Lung (tissue), 12 donors: ENCODE results near the gene PCF11. TPM values are rescaled to one million over a fixed set of nuclear protein-coding genes. Genes with fewer than 3 reads are reported as not detected.
A peak's percentile ranks its signal among the peaks of the same experiment; 100 is the strongest.
"Not testable (repeated sequence)": the region's sequence is repeated elsewhere in the genome, so short reads cannot be mapped to it uniquely, and the experiment has no call there.

ENCODE experiments used
- ATAC-seq: fragments of 200-7000 bp; cut with Tn5 transposase; one replicate; pipeline ENCODE4 v1.9.1; 2020; ENCODE audit warnings: moderate number of reproducible peaks; ENCODE audit not compliant: insufficient read depth, low FRiP score
- DNase-seq, 3 donors: peaks; one replicate each; pipeline ENCODE4 v3.0.0-alpha.2; 2013 to 2017
- H3K27ac ChIP-seq, 2 donors: one replicate each; pipeline ENCODE4 v1.5.1; 2013; ENCODE audit warnings: mild to moderate bottlenecking in 2 of 2, moderate library complexity in 2 of 2, control low read depth in 1 of 2, inconsistent platforms in 1 of 2, low read depth in 1 of 2, low read length in 1 of 2
- H3K27me3 ChIP-seq, 3 donors: one replicate each; pipeline ENCODE4 v1.5.1; 2013; ENCODE audit warnings: low read length in 2 of 3; ENCODE audit not compliant: control insufficient read depth in 3 of 3, insufficient read depth in 3 of 3
- H3K36me3 ChIP-seq, 4 donors: one replicate each; pipeline ENCODE4 v1.5.1; 2013; ENCODE audit warnings: low read length in 4 of 4, mild to moderate bottlenecking in 1 of 4, moderate library complexity in 1 of 4; ENCODE audit not compliant: control insufficient read depth in 4 of 4, insufficient read depth in 4 of 4
- H3K4me1 ChIP-seq, 5 donors: one replicate each; pipeline ENCODE4 v1.5.1; 2013; ENCODE audit warnings: low read length in 5 of 5, mild to moderate bottlenecking in 2 of 5, moderate library complexity in 1 of 5; ENCODE audit not compliant: control insufficient read depth in 5 of 5, insufficient read depth in 5 of 5
- H3K4me3 ChIP-seq: one replicate; pipeline ENCODE4 v1.5.1; 2013; ENCODE audit warnings: mild to moderate bottlenecking, control low read depth, moderate library complexity
- H3K9ac ChIP-seq, 2 donors: one replicate each; pipeline ENCODE4 v1.5.1; 2013; ENCODE audit warnings: low read length in 2 of 2, control low read depth in 1 of 2; ENCODE audit not compliant: insufficient read depth in 1 of 2
- H3K9me3 ChIP-seq, 4 donors: one replicate each; pipeline ENCODE4 v1.5.1; 2013; ENCODE audit warnings: low read length in 3 of 4, mild to moderate bottlenecking in 1 of 4, moderate library complexity in 1 of 4; ENCODE audit not compliant: control insufficient read depth in 4 of 4, insufficient read depth in 3 of 4
- CTCF ChIP-seq: IDR thresholded peaks from 2 replicates; pipeline ENCODE4 v1.5.1; 2012; ENCODE audit warnings: mild to moderate bottlenecking; ENCODE audit errors: control extremely low read depth, extremely low read depth
- WGBS, 2 donors: extraction: QIAGEN DNeasy Blood & Tissue Kit; methylation state at CpG; one replicate each; pipeline ENCODE4 v1.1.7; 2013; 5-methylcytosine and 5-hydroxymethylcytosine counted together
- polyA plus RNA-seq, 2 donors: library from polyadenylated mRNA; stranded (reverse); fragments of 200-250 nt; gene quantifications; one replicate each; pipeline ENCODE4 v1.2.1, GENCODE V29; 2013
- total RNA-seq, 2 donors: library from RNA; depleted of rRNA in 1 of 2; stranded (reverse); fragments of >200 nt in 1 of 2; gene quantifications; one replicate each; pipeline ENCODE4 v1.2.1, GENCODE V29; 2014 to 2021
- donor health status: control.
- donor health status: control.
- donor health status: Bipolar disorder and iron deficiency.
- donor health status: healthy.
- donor health status: DM: yes; HTN: yes; CAD: no.

Gene PCF11
- total and polyA plus RNA-seq, 4 donors: 28.9 to 63.3 (median 45.0) TPM

GRCh38 chr11:83195649-83196048 lies 38.7 kb downstream of the PCF11 start:
- H3K36me3 ChIP-seq: peaks cover under 1 to 16% (median 6%) of the 10 kb centered on the region in 4 donors
- H3K9me3 ChIP-seq: no peaks in the 10 kb centered on the region
- H3K27me3 ChIP-seq: no peaks in the 10 kb centered on the region
- WGBS, 2 donors: 97 to 98% methylated on average over 8 of the region's 8 CpGs
- DNase-seq (no peak), ATAC-seq (no peak)
- no peak overlapping the region for H3K4me3 ChIP-seq
- H3K27ac ChIP-seq: no peak overlapping the region
- TF ChIP-seq CTCF: no peak
- peaks cover 3 to 27% (median 6%) of the 10 kb centered on the region in 5 donors for H3K4me1 ChIP-seq
- H3K9ac ChIP-seq: peak overlapping the region in 1 of 2 donors; percentile 92

GRCh38 chr11:83200035-83200434 lies 43.1 kb downstream of the PCF11 start:
- TF ChIP-seq CTCF: no peak
- no peak overlapping the region for H3K9ac ChIP-seq
- ATAC-seq (no peak), DNase-seq (no peak)
- peaks cover 0 to 6% (median 5%) of the 10 kb centered on the region in 4 donors for H3K36me3 ChIP-seq
- 76 to 87% methylated on average over 1 of the region's 1 CpG for WGBS, 2 donors
- no peaks in the 10 kb centered on the region for H3K9me3 ChIP-seq
- H3K4me1 ChIP-seq: peaks cover 0 to 12% (median 4%) of the 10 kb centered on the region in 5 donors
- no peaks in the 10 kb centered on the region for H3K27me3 ChIP-seq
- no peak overlapping the region for H3K4me3 ChIP-seq
- no peak overlapping the region for H3K27ac ChIP-seq

GRCh38 chr11:83205608-83206185 lies 48.8 kb downstream of the PCF11 start:
- Histone ChIP-seq H3K9ac (no peak overlapping the region), H3K27ac (no peak overlapping the region), H3K27me3 (no peaks in the 10 kb centered on the region), H3K4me1 (no peaks in the 10 kb centered on the region), H3K4me3 (no peak overlapping the region), H3K36me3 (peaks cover 0 to 24% (median 4%) of the 10 kb centered on the region in 4 donors), H3K9me3 (no peaks in the 10 kb centered on the region)
- 91 to 96% methylated on average over 3 of the region's 3 CpGs for WGBS, 2 donors
- no peak for ATAC-seq
- no peak for DNase-seq
- TF ChIP-seq CTCF: no peak

DNA sequence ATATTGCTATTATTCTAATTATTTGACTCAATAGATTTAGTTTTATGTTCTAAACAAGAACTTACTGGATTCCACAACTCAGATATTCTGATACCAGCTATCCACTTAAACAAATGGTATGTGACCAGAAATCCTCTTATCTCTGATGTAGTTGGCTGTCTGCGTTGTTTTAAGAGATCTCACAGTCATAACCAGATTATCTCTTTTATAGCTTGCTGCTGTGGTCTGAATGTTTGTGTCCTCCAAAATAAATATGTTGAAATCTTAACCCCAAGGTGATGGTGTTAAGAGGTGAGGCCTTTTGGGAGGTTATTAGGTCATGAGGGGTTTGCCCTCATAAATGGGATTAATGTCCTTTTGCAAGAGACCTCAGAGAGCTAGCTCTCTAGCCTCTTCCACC lies 49.3 kb downstream of the PCF11 start:
- WGBS, 2 donors: 89 to 100% methylated on average over 1 of the region's 1 CpG
- Histone ChIP-seq H3K36me3 (peaks cover 0 to 26% (median 3%) of the 10 kb centered on the region in 4 donors), H3K27me3 (no peaks in the 10 kb centered on the region), H3K4me1 (no peaks in the 10 kb centered on the region), H3K9me3 (no peaks in the 10 kb centered on the region), H3K27ac (no peak overlapping the region), H3K9ac (no peak overlapping the region), H3K4me3 (no peak overlapping the region)
- TF ChIP-seq CTCF: no peak
- no peak for ATAC-seq
- DNase-seq: no peak

DNA sequence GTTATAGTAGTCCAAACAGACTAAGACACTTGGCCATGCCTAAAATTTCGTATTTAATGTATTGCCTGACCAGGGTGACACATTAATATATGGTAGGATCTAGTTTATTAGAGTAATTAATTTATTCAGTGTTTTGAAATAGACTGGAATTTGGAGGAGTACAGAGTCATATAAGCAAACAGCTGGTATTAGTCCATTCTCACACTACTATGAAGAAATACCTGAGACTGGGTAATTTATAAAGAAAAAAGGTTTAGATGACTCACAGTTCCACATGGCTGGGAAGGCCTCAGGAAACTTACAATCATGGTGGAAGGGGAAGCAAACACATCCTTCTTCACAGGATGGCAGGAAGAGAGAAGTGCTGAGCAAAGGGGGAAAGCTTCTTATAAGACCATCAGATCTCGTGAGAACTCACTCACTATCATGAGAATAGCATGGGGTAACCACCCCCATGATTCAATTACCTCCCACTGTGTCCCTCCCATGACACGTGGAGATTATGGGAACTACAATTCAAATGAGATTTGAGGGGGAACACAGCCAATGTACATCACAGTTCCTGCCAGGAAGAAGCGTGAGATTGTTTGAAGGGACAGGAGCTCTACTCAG lies 49.9 kb downstream of the PCF11 start:
- H3K27me3 ChIP-seq, H3K9me3 ChIP-seq, H3K4me3 ChIP-seq, ATAC-seq, DNase-seq, H3K27ac ChIP-seq, H3K4me1 ChIP-seq, H3K9ac ChIP-seq: not testable (repeated sequence)
- H3K36me3 ChIP-seq: peaks cover 0 to 26% (median 3%) of the 10 kb centered on the region in 4 donors
- WGBS, 2 donors: 68 to 71% methylated on average over 4 of the region's 4 CpGs
